Astrocyte (in vitro differentiated cells and primary cell): ENCODE data around the gene NOS1. TPM values are rescaled to one million over a fixed set of nuclear protein-coding genes. Genes with fewer than 3 reads are reported as not detected.

Experiments used
- DNase-seq: peaks from one replicate; pipeline ENCODE4 v3.0.0-alpha.2; 2010; ENCODE audit warnings: low read depth
- FAIRE-seq: peaks from 2 replicates; lab custom pipeline; 2011; peaks lifted over from hg19 to GRCh38; lab: Jason Lieb, UNC
- H2AFZ ChIP-seq: 2 replicates; pipeline ENCODE4 v1.6.0; 2012; ENCODE audit warnings: low read depth, low read length, inconsistent platforms
- H3K27ac ChIP-seq: 2 replicates; pipeline ENCODE4 v1.5.1; 2011; ENCODE audit warnings: low read depth, low read length, inconsistent platforms
- H3K27me3 ChIP-seq: 2 replicates; pipeline ENCODE4 v1.6.0; 2011; ENCODE audit warnings: low read length, inconsistent platforms; ENCODE audit not compliant: insufficient read depth
- H3K36me3 ChIP-seq: 2 replicates; pipeline ENCODE4 v1.5.1; 2011; ENCODE audit warnings: low read length, inconsistent platforms; ENCODE audit not compliant: insufficient read depth
- H3K4me1 ChIP-seq: 2 replicates; pipeline ENCODE4 v1.5.1; 2011; ENCODE audit warnings: low read length, inconsistent platforms; ENCODE audit not compliant: insufficient read depth
- H3K4me2 ChIP-seq: 2 replicates; pipeline ENCODE4 v1.6.0; 2012; ENCODE audit warnings: low read length, inconsistent platforms
- H3K4me3 ChIP-seq: 2 replicates; pipeline ENCODE4 v1.5.1; 2011; ENCODE audit warnings: low read depth, mild to moderate bottlenecking, low read length, inconsistent platforms; ENCODE audit not compliant: insufficient read depth
- H3K79me2 ChIP-seq: 2 replicates; pipeline ENCODE4 v1.6.0; 2012; ENCODE audit warnings: mild to moderate bottlenecking, low read length, inconsistent platforms; ENCODE audit not compliant: insufficient read depth
- H3K9ac ChIP-seq: 2 replicates; pipeline ENCODE4 v1.6.0; 2012; ENCODE audit warnings: mild to moderate bottlenecking, low read length, inconsistent platforms
- H3K9me3 ChIP-seq: 2 replicates; pipeline ENCODE4 v1.5.1; 2012; ENCODE audit warnings: low read depth, mild to moderate bottlenecking, low read length, inconsistent platforms; ENCODE audit not compliant: insufficient read depth
- H4K20me1 ChIP-seq: 2 replicates; pipeline ENCODE4 v1.6.0; 2012; ENCODE audit warnings: low read length, inconsistent platforms; ENCODE audit not compliant: insufficient read depth
- H3K27ac Mint-ChIP-seq: one replicate; pipeline ENCODE4 v1.8.0; 2021; ENCODE audit warnings: mild to moderate bottlenecking, mixed read lengths; ENCODE audit not compliant: unreplicated experiment
- H3K27me3 Mint-ChIP-seq: one replicate; pipeline ENCODE4 v1.8.0; 2021; ENCODE audit warnings: low read depth, mixed read lengths; ENCODE audit not compliant: unreplicated experiment
- H3K36me3 Mint-ChIP-seq: one replicate; pipeline ENCODE4 v1.8.0; 2021; ENCODE audit warnings: low read depth, mixed read lengths; ENCODE audit not compliant: unreplicated experiment
- H3K4me1 Mint-ChIP-seq: one replicate; pipeline ENCODE4 v1.8.0; 2021; ENCODE audit warnings: low read depth, mixed read lengths; ENCODE audit not compliant: unreplicated experiment
- H3K4me3 Mint-ChIP-seq: one replicate; pipeline ENCODE4 v1.8.0; 2021; ENCODE audit warnings: mild to moderate bottlenecking, moderate library complexity, mixed read lengths; ENCODE audit not compliant: unreplicated experiment
- H3K9me3 Mint-ChIP-seq: one replicate; pipeline ENCODE4 v1.8.0; 2021; ENCODE audit warnings: mild to moderate bottlenecking, mixed read lengths; ENCODE audit not compliant: unreplicated experiment
- EZH2 ChIP-seq: IDR thresholded peaks from 2 replicates; pipeline ENCODE4 v1.6.1; 2012; ENCODE audit warnings: mild to moderate bottlenecking, low read length, inconsistent platforms; ENCODE audit not compliant: insufficient read depth
- total RNA-seq: library from RNA; stranded (reverse); gene quantifications from 2 replicates; pipeline ENCODE4 v1.2.1, GENCODE V29; 2021
- TF ChIP-seq, protein P1 (sequence below): IDR thresholded peaks from 2 replicates; pipeline ENCODE4 v1.5.1; 2011; ENCODE audit warnings: low read depth, mild to moderate bottlenecking, inconsistent platforms, low read length, moderate library complexity; ENCODE audit not compliant: insufficient read depth

The NOS1 gene
- total RNA-seq, 1 donor from 2014 or later: 0.05 TPM

GRCh38 chr12:117360222-117360550, 1.2 kb downstream of the NOS1 start:
- Histone ChIP-seq H3K27me3 (peaks cover 38% of the 10 kb centered on the region), H2AFZ (no peak overlapping the region), H3K79me2 (no peaks in the 10 kb centered on the region), H3K4me1 (no peaks in the 10 kb centered on the region), H3K9ac (no peak overlapping the region), H3K4me3 (no peak overlapping the region), H3K9me3 (no peaks in the 10 kb centered on the region), H3K4me2 (no peak overlapping the region), H3K36me3 (no peaks in the 10 kb centered on the region), H4K20me1 (no peaks in the 10 kb centered on the region), H3K27ac (no peak overlapping the region)
- DNase-seq (no peak), FAIRE-seq (no peak)
- H3K36me3 Mint-ChIP-seq: no peaks in the 10 kb centered on the region
- H3K4me3 Mint-ChIP-seq: peak overlapping the region; percentile 71
- peaks cover 72% of the 10 kb centered on the region for H3K27me3 Mint-ChIP-seq
- no peaks in the 10 kb centered on the region for H3K9me3 Mint-ChIP-seq
- no peak overlapping the region for H3K27ac Mint-ChIP-seq
- peaks cover 4% of the 10 kb centered on the region for H3K4me1 Mint-ChIP-seq
- no peak for TF ChIP-seq EZH2
- TF ChIP-seq, protein P1, sequence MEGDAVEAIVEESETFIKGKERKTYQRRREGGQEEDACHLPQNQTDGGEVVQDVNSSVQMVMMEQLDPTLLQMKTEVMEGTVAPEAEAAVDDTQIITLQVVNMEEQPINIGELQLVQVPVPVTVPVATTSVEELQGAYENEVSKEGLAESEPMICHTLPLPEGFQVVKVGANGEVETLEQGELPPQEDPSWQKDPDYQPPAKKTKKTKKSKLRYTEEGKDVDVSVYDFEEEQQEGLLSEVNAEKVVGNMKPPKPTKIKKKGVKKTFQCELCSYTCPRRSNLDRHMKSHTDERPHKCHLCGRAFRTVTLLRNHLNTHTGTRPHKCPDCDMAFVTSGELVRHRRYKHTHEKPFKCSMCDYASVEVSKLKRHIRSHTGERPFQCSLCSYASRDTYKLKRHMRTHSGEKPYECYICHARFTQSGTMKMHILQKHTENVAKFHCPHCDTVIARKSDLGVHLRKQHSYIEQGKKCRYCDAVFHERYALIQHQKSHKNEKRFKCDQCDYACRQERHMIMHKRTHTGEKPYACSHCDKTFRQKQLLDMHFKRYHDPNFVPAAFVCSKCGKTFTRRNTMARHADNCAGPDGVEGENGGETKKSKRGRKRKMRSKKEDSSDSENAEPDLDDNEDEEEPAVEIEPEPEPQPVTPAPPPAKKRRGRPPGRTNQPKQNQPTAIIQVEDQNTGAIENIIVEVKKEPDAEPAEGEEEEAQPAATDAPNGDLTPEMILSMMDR: no peak

DNA sequence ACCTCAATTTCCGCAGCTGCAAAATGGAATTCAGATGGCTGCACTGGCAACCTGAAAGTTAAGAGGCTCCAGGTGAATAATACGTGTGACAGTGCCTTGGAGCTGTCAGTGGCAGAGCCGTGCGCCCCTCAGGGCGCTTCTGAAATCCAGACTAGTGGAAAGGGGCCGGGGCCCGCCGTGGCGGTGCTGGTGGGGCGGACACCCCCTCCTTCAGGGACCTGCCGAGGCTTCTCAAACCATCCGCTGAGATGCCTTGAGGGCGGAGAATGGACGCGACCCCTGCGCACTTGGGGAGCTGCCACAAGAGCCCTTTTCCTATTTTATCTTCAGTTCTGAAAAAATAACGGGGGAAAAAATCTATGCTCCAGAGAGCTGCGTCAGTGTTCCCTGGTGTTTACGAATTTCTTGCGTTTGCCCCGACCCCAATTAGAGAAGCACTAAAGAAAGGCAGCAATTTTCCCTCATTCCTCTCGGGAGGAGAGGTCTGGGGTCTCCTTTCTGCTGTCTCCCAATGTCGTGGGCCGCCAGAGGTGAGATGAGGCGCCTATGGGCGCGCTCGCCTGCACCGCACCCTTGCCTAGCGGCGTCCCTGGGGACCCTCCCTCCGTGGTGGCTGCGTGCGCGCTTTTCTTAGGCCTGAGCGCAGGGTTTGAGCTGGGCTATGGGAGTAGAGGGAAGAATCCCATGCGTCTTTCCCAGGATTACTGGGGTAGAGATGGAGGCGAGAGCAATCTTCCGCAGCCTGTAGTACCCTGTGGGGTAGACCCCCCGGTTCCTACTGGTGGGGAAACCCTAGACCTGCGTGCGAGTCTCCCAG, 2.2 kb downstream of the NOS1 start:
- no peak for FAIRE-seq
- DNase-seq: no peak
- no peak overlapping the region for H2AFZ ChIP-seq
- Mint-ChIP-seq H3K9me3 (no peaks in the 10 kb centered on the region), H3K27me3 (peaks cover 67% of the 10 kb centered on the region), H3K4me3 (no peak overlapping the region), H3K4me1 (peaks cover 4% of the 10 kb centered on the region), H3K27ac (no peak overlapping the region), H3K36me3 (no peaks in the 10 kb centered on the region)
- no peak for TF ChIP-seq EZH2
- TF ChIP-seq, protein P1: no peak
- H3K9ac ChIP-seq: no peak overlapping the region
- no peaks in the 10 kb centered on the region for H4K20me1 ChIP-seq
- no peaks in the 10 kb centered on the region for H3K4me1 ChIP-seq
- H3K27ac ChIP-seq: no peak overlapping the region
- H3K79me2 ChIP-seq: no peaks in the 10 kb centered on the region
- H3K9me3 ChIP-seq: no peaks in the 10 kb centered on the region
- H3K27me3 ChIP-seq: peaks cover 37% of the 10 kb centered on the region
- no peak overlapping the region for H3K4me2 ChIP-seq
- no peaks in the 10 kb centered on the region for H3K36me3 ChIP-seq
- H3K4me3 ChIP-seq: no peak overlapping the region

DNA sequence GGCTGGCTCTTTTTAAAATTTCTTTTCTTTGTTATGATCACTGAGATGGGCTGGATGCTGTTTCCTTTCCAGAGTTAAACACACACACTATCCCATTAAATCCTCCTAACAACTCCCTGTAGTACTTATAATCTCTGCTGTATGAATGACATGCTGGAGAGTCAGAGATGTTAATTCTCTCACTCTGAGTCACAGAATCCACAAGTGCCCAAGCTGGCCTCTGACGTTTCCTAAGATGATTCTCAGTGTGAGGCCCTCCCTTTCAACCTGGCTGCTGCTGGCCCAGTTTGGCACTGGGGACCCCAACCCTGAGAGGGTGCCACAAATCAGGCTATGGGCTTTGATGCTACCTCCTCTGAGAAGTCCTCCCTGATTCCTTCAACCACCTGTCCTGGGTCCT, 5.4 kb downstream of the NOS1 start:
- H3K4me1 Mint-ChIP-seq: peaks cover 4% of the 10 kb centered on the region
- no peaks in the 10 kb centered on the region for H3K9me3 Mint-ChIP-seq
- H3K4me2 ChIP-seq: no peak overlapping the region
- no peak overlapping the region for H3K4me3 ChIP-seq
- DNase-seq: no peak
- H3K36me3 Mint-ChIP-seq: no peaks in the 10 kb centered on the region
- peaks cover 55% of the 10 kb centered on the region for H3K27me3 Mint-ChIP-seq
- H2AFZ ChIP-seq: no peak overlapping the region
- TF ChIP-seq, protein P1: no peak
- TF ChIP-seq EZH2: no peak
- H3K4me3 Mint-ChIP-seq: no peak overlapping the region
- no peaks in the 10 kb centered on the region for H3K4me1 ChIP-seq
- no peak overlapping the region for H3K27ac Mint-ChIP-seq
- H3K27me3 ChIP-seq: peaks cover 17% of the 10 kb centered on the region
- no peak overlapping the region for H3K27ac ChIP-seq
- H3K9ac ChIP-seq: no peak overlapping the region
- H3K9me3 ChIP-seq: no peaks in the 10 kb centered on the region
- H3K79me2 ChIP-seq: no peaks in the 10 kb centered on the region
- H4K20me1 ChIP-seq: no peaks in the 10 kb centered on the region
- no peak for FAIRE-seq
- H3K36me3 ChIP-seq: no peaks in the 10 kb centered on the region
